HepG2 (cell line): ENCODE results near the gene NBPF1. TPM values are rescaled to one million over a fixed set of nuclear protein-coding genes. Genes with fewer than 3 reads are reported as not detected.

ENCODE experiments used
- BRD4 ChIP-seq: sonication (generic); formaldehyde crosslinking; IDR thresholded peaks from 2 replicates; pipeline ENCODE4 v1.4.0; 2020; ENCODE audit warnings: missing genetic modification reagents
- IRX3 ChIP-seq: sonication (generic); formaldehyde crosslinking; IDR thresholded peaks from 2 replicates; pipeline ENCODE4 v1.8.1; 2023; ENCODE audit warnings: mild to moderate bottlenecking, low read depth, missing genetic modification reagents, borderline replicate concordance
- KDM5B ChIP-seq: sonication (generic); formaldehyde crosslinking; IDR thresholded peaks from 2 replicates; pipeline ENCODE4 v1.4.0; 2020; ENCODE audit warnings: missing genetic modification reagents, mild to moderate bottlenecking, borderline replicate concordance
- NFYB ChIP-seq: sonication (generic); formaldehyde crosslinking; IDR thresholded peaks from 2 replicates; pipeline ENCODE4 v1.4.0; 2020; ENCODE audit warnings: missing genetic modification reagents
- NR1H2 ChIP-seq: sonication (generic); formaldehyde crosslinking; IDR thresholded peaks from 2 replicates; pipeline ENCODE4 v1.8.1; 2022; ENCODE audit warnings: low read depth, missing genetic modification reagents, borderline replicate concordance
- PAX8 ChIP-seq: sonication (generic); formaldehyde crosslinking; IDR thresholded peaks from 2 replicates; pipeline ENCODE4 v1.8.0; 2022; ENCODE audit warnings: mild to moderate bottlenecking, missing genetic modification reagents, borderline replicate concordance
- PHB2 ChIP-seq: fragments of 450-650 bp; IDR thresholded peaks from 2 replicates; pipeline ENCODE4 v1.6.1; 2018; ENCODE audit not compliant: partially characterized antibody
- RARG ChIP-seq: sonication (generic); formaldehyde crosslinking; IDR thresholded peaks from 2 replicates; pipeline ENCODE4 v1.4.0; 2020; ENCODE audit warnings: low read depth, mild to moderate bottlenecking, missing genetic modification reagents
- SMARCE1 ChIP-seq: fragments of 450-650 bp; IDR thresholded peaks from 2 replicates; pipeline ENCODE4 v1.6.1; 2017; ENCODE audit warnings: borderline replicate concordance
- TCF12 ChIP-seq, 2 experiments: fragments of 450-650 bp in 1 of 2; sonication (generic) in 1 of 2; formaldehyde crosslinking in 1 of 2; IDR thresholded peaks; 2 replicates each; pipeline versions ENCODE4 v1.6.1 to v1.8.0; 2017 to 2022; ENCODE audit warnings: antibody characterized with exemption in 1 of 2, mild to moderate bottlenecking in 1 of 2, missing genetic modification reagents in 1 of 2, moderate library complexity in 1 of 2
- THAP11 ChIP-seq: IDR thresholded peaks from 2 replicates; pipeline ENCODE4 v1.6.1; 2016; ENCODE audit warnings: missing biosample characterization, missing genetic modification reagents
- ZNF235 ChIP-seq: sonication (generic); formaldehyde crosslinking; IDR thresholded peaks from 2 replicates; pipeline ENCODE4 v1.8.1; 2023; ENCODE audit warnings: mild to moderate bottlenecking, missing genetic modification reagents, borderline replicate concordance
- ZNF407 ChIP-seq: sonication (generic); formaldehyde crosslinking; IDR thresholded peaks from one replicate; pipeline ENCODE4 v1.5.1; 2020; ENCODE audit warnings: mild to moderate bottlenecking, missing genetic modification reagents; ENCODE audit errors: not compliant biosample characterization
- ZNF441 ChIP-seq: sonication (generic); formaldehyde crosslinking; IDR thresholded peaks from 2 replicates; pipeline ENCODE4 v1.7.0; 2021; ENCODE audit warnings: missing genetic modification reagents, borderline replicate concordance
- ZNF704 ChIP-seq: sonication (generic); formaldehyde crosslinking; IDR thresholded peaks from 2 replicates; pipeline ENCODE4 v1.8.1; 2023; ENCODE audit warnings: mild to moderate bottlenecking, inconsistent platforms, moderate library complexity, missing genetic modification reagents, borderline replicate concordance
- ZNF749 ChIP-seq: sonication (generic); formaldehyde crosslinking; IDR thresholded peaks from 2 replicates; pipeline ENCODE4 v1.8.0; 2022; ENCODE audit warnings: mild to moderate bottlenecking, missing genetic modification reagents, moderate library complexity, borderline replicate concordance
- polyA plus RNA-seq, 8 experiments: library from polyadenylated mRNA; depleted of rRNA in 3 of 8; stranded (reverse) in 7 of 8; unstranded in 1 of 8; fragments of >200 nt; fragmentation: Illumina TruSeq in 4 of 8; extraction: Trizol in 4 of 8; gene quantifications; 2 replicates each; pipeline versions ENCODE4 v1.2.1 to v1.2.3, GENCODE V29; 2011 to 2016; ENCODE audit warnings: low read depth in 4 of 8, missing spikeins in 1 of 8, mixed read lengths in 1 of 8; ENCODE audit not compliant: insufficient read depth in 1 of 8
- total RNA-seq, 5 experiments: library from RNA; depleted of rRNA; stranded (reverse); fragments of >200 nt; fragmentation: Illumina TruSeq; extraction: Trizol; gene quantifications; 2 replicates each; pipeline ENCODE4 v1.2.3, GENCODE V29; 2016; ENCODE audit warnings: low read depth in 1 of 5
- TF ChIP-seq, protein P1 (sequence below): sonication (generic); formaldehyde crosslinking; IDR thresholded peaks from 2 replicates; pipeline ENCODE4 v1.4.0; 2020; ENCODE audit warnings: mild to moderate bottlenecking, missing genetic modification reagents

The NBPF1 gene
- total and polyA plus RNA-seq, 2 of the 13 experiments (the other 11 are each of a cell fraction or from before 2014, with no cell fraction given) = 30.3 to 35.6 TPM

GRCh38 chr1:16613185-16614147, at the start of gene NBPF1 (continued):
- TF ChIP-seq NFYB (CRISPR knock-in tag) (peak; percentile 63), BRD4 (CRISPR knock-in tag) (peak; percentile 89), PAX8 (peak; percentile 99), ZNF407 (CRISPR knock-in tag) (peak; percentile 99), SMARCE1 (no peak), KDM5B (peak; percentile 98), PHB2 (no peak), THAP11 (peak; percentile 85), ZNF704 (CRISPR knock-in tag) (peak; percentile 100), ZNF441 (peak; percentile 93), TCF12 (IDR thresholded peaks at IDR 0.05) (no peak), TCF12 (CRISPR knock-in tag; IDR thresholded peaks at IDR 0.05) (peak; percentile 98), ZNF235 (CRISPR knock-in tag) (peak; percentile 97; the same call in 1 of the 2 replicates), RARG (peak; percentile 99), ZNF749 (peak; percentile 98; the same call in 1 of the 2 replicates), NR1H2 (CRISPR knock-in tag) (peak; percentile 95), IRX3 (peak; percentile 95)
- TF ChIP-seq, protein P1, sequence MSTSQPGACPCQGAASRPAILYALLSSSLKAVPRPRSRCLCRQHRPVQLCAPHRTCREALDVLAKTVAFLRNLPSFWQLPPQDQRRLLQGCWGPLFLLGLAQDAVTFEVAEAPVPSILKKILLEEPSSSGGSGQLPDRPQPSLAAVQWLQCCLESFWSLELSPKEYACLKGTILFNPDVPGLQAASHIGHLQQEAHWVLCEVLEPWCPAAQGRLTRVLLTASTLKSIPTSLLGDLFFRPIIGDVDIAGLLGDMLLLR = peak; percentile 40
